Esophagus muscularis mucosa (tissue), 3 donors: ENCODE data around the gene OVOL2.

Source experiments
- EP300 ChIP-seq: sonication (generic); formaldehyde crosslinking; IDR thresholded peaks from one replicate; pipeline ENCODE4 v1.6.1; 2017; ENCODE audit warnings: antibody characterized with exemption
- TF ChIP-seq, protein P1 (sequence below), 3 experiments: fragments of 200-600 bp in 2 of 3; fragments of 450-650 bp in 1 of 3; sonication (generic) in 2 of 3; IDR thresholded peaks; one replicate each; pipeline ENCODE4 v1.5.1; 2017 to 2019; ENCODE audit warnings: antibody characterized with exemption in 3 of 3, mild to moderate bottlenecking in 2 of 3, moderate library complexity in 1 of 3

DNA sequence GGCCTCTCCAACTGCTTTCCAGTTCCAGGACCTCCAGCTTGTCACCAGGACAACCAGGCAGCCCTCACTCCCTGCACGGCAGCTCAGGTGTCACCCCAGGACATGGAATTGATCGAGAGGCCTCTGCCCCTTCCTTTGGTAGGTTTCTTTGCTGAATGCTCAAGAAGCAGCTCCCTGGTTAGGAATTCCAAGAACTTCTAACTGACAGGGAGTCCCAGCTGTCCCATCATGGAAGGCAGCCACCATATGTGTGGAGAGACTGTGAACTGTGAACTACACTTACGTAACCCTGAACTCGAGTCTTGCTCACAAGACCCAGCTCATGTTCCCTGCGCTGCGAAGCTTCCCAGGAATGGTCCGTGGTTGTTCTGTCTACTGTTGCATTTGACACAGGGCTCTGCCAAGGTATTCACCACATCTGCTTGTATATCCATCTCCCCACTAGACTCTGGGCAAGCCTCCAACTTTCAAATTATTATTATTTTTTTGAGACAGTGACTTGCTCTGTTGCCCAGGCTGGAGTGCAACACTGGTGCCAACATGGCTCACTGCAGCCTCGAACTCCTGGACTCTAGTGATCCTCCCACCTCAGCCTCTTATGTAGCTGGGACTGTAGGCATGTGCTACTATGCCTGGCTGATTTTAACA is 53.2 kb downstream of the OVOL2 start:
- TF ChIP-seq, protein P1, sequence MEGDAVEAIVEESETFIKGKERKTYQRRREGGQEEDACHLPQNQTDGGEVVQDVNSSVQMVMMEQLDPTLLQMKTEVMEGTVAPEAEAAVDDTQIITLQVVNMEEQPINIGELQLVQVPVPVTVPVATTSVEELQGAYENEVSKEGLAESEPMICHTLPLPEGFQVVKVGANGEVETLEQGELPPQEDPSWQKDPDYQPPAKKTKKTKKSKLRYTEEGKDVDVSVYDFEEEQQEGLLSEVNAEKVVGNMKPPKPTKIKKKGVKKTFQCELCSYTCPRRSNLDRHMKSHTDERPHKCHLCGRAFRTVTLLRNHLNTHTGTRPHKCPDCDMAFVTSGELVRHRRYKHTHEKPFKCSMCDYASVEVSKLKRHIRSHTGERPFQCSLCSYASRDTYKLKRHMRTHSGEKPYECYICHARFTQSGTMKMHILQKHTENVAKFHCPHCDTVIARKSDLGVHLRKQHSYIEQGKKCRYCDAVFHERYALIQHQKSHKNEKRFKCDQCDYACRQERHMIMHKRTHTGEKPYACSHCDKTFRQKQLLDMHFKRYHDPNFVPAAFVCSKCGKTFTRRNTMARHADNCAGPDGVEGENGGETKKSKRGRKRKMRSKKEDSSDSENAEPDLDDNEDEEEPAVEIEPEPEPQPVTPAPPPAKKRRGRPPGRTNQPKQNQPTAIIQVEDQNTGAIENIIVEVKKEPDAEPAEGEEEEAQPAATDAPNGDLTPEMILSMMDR (IDR thresholded peaks at IDR 0.05) = no peak
- TF ChIP-seq EP300 = peak; percentile 33
